Lower lobe of right lung (tissue), 2 donors: ENCODE data around the gene SLC2A5. TPM values are rescaled to one million over a fixed set of nuclear protein-coding genes. Genes with fewer than 3 reads are reported as not detected.

ENCODE experiments used
- ATAC-seq, 2 donors: fragments of 200-7000 bp; cut with Tn5 transposase; one replicate each; pipeline ENCODE4 v1.9.1; 2020 to 2022; ENCODE audit warnings: mild to moderate bottlenecking in 2 of 2, moderate library complexity in 2 of 2
- DNase-seq: peaks from one replicate; pipeline ENCODE4 v3.0.0-alpha.2; 2020
- H3K27ac ChIP-seq: fragments of 200-600 bp; one replicate; pipeline ENCODE4 v1.8.0; 2022
- H3K27me3 ChIP-seq: fragments of 200-600 bp; one replicate; pipeline ENCODE4 v1.8.0; 2022; ENCODE audit warnings: low read depth
- H3K36me3 ChIP-seq: fragments of 200-600 bp; one replicate; pipeline ENCODE4 v1.8.0; 2022; ENCODE audit warnings: mild to moderate bottlenecking
- H3K4me1 ChIP-seq: fragments of 200-600 bp; one replicate; pipeline ENCODE4 v1.8.0; 2022
- H3K4me3 ChIP-seq: fragments of 200-600 bp; one replicate; pipeline ENCODE4 v1.8.0; 2022; ENCODE audit warnings: mild to moderate bottlenecking
- H3K9me3 ChIP-seq: fragments of 200-600 bp; one replicate; pipeline ENCODE4 v1.8.0; 2022
- CTCF ChIP-seq: fragments of 200-600 bp; IDR thresholded peaks from one replicate; pipeline ENCODE4 v1.8.0; 2022; ENCODE audit warnings: antibody characterized with exemption, mild to moderate bottlenecking
- intact Hi-C: fragments of 100-400 bp; cut with DNase I; formaldehyde crosslinking; loops from one replicate; pipeline ENCODE4 v1.11.0; 2022
- long read RNA-seq: library from polyadenylated mRNA; unstranded; transcript quantifications from one replicate; pipeline ENCODE4 v2.0.0, GENCODE V29; 2021
- total RNA-seq: library from RNA; stranded (reverse); fragmentation: NEBNext Ultra II Directional; extraction: Animal tissue kit (Norgen Biotek cat#: 25700); gene quantifications from one replicate; pipeline ENCODE4 v1.2.1, GENCODE V29; 2021
- donor health status: DM: no; HTN: yes; CAD: no; lungs with severe emphysema.

SLC2A5 gene
- total RNA-seq = 1.7 TPM
- long read RNA-seq, full-length matches to known transcripts = 2 of 2 reads
- long read RNA-seq, partial matches to known transcripts = 0 of 2 reads
- long read RNA-seq, other reads (novel, unspliced or antisense) = 0 of 2 reads

GRCh38 chr1:9069326-9070100, at the start of gene SLC2A5:
Gene SLC2A5 (minus strand): TSS chr1:9069635. CDS start chr1:9069536, 99 bp downstream.
- H3K4me3 ChIP-seq = peak within 1 kb of the TSS; percentile 14
- intact Hi-C loops = no loop called here
- ATAC-seq (peak; percentile 59 to 70), DNase-seq (peak; percentile 51)
- no peaks in the 10 kb centered on the region for H3K9me3 ChIP-seq
- H3K4me1 ChIP-seq = peaks cover 35% of the 10 kb centered on the region
- no peaks in the 10 kb centered on the region for H3K27me3 ChIP-seq
- H3K27ac ChIP-seq = peak within 1 kb of the TSS; percentile 19
- no peak for TF ChIP-seq CTCF
- no peaks in the 10 kb centered on the region for H3K36me3 ChIP-seq

- no peak for TF ChIP-seq CTCF
- H3K9me3 ChIP-seq = no peaks in the 10 kb centered on the region
- intact Hi-C loops = no loop called here
- no peak for DNase-seq
- no peak overlapping the region for H3K27ac ChIP-seq
- H3K36me3 ChIP-seq = peaks cover 6% of the 10 kb centered on the region
- no peak for ATAC-seq
- no peak overlapping the region for H3K4me3 ChIP-seq
- peaks cover 20% of the 10 kb centered on the region for H3K4me1 ChIP-seq
- no peaks in the 10 kb centered on the region for H3K27me3 ChIP-seq
These were observed 48.8 kb upstream of the SLC2A5 start for GRCh38 chr1:9118186-9118585.

GRCh38 chr1:9115351-9116205, 46.1 kb upstream of the SLC2A5 start:
- ATAC-seq (no peak), DNase-seq (no peak)
- Histone ChIP-seq H3K4me1 (peaks cover 23% of the 10 kb centered on the region), H3K9me3 (no peaks in the 10 kb centered on the region), H3K36me3 (peaks cover 6% of the 10 kb centered on the region), H3K4me3 (no peak overlapping the region), H3K27ac (no peak overlapping the region), H3K27me3 (no peaks in the 10 kb centered on the region)
- intact Hi-C loops = no loop called here
- no peak for TF ChIP-seq CTCF

GRCh38 chr1:9112961-9113880, 43.8 kb upstream of the SLC2A5 start:
- Histone ChIP-seq H3K27me3 (no peaks in the 10 kb centered on the region), H3K4me1 (peaks cover 15% of the 10 kb centered on the region), H3K9me3 (no peaks in the 10 kb centered on the region), H3K27ac (no peak overlapping the region), H3K36me3 (peaks cover 5% of the 10 kb centered on the region), H3K4me3 (no peak overlapping the region)
- intact Hi-C loops = no loop called here
- DNase-seq (no peak), ATAC-seq (no peak)
- no peak for TF ChIP-seq CTCF

GRCh38 chr1:9111957-9112356, 42.5 kb upstream of the SLC2A5 start:
- no peak overlapping the region for H3K4me3 ChIP-seq
- H3K27ac ChIP-seq = no peak overlapping the region
- ATAC-seq (no peak), DNase-seq (no peak)
- no peak for TF ChIP-seq CTCF
- no peaks in the 10 kb centered on the region for H3K27me3 ChIP-seq
- H3K36me3 ChIP-seq = peaks cover 13% of the 10 kb centered on the region
- intact Hi-C loops = no loop called here
- no peaks in the 10 kb centered on the region for H3K9me3 ChIP-seq
- H3K4me1 ChIP-seq = peaks cover 15% of the 10 kb centered on the region
